Globus pallidus (tissue), 1 donor: ENCODE measurements around the gene RMND5B.
A peak's percentile ranks its signal among the peaks of the same experiment; 100 is the strongest.

ENCODE experiments used
- DNase-seq: peaks from one replicate; pipeline ENCODE4 v3.0.0-alpha.2; 2015; ENCODE audit warnings: low spot score

The RMND5B gene

DNA sequence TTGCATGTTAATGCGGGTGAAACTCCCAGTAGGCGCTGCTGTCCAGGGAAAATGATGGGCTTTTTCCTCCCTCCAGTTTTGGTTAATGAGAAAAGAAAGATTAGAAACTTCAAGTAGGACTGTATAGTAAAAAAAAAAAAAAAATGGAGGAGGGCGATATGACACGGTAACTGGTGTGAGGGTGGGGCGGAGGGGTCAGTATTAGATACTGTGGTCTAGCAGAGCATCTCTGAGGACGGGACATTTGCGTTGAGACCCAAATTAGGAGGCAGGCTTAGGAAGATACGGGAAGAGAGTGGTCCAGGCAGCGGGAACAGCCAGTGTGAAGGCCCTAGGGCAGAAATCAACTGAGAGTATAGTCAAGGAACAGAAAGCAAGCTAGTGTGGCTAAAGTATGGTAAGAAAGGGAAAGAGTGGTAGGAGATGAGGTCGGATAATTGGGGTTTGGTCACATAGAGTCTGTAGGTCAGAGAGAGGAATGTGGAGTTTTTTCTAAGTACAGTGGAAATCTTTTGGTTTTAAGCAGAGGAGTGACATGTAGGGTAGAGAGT lies 707 bp downstream of the RMND5B start:
- no peak for DNase-seq

DNA sequence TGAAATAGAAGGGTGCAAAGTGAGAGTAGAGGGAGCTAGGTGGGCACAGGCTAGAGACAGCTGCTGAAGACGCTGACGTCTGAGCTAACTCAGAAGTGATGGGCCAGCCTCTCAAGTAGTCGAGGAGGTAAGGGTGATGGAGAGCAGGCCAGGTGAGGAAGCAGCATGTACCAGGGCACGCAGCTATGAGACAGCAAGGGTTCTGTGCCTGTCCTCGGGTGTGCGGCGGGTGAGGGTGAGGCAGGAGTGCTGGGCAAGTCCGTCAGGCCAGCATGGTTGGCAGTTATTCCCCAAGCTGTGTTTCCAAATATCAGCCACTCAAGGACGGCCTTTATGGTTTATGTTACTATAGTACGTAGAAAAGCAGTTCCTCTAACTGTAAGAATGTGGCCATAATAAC lies 6.2 kb downstream of the RMND5B start:
- no peak for DNase-seq

- no peak for DNase-seq
Observed at GRCh38 chr5:178137991-178138390, 7.2 kb downstream of the RMND5B start.

DNA sequence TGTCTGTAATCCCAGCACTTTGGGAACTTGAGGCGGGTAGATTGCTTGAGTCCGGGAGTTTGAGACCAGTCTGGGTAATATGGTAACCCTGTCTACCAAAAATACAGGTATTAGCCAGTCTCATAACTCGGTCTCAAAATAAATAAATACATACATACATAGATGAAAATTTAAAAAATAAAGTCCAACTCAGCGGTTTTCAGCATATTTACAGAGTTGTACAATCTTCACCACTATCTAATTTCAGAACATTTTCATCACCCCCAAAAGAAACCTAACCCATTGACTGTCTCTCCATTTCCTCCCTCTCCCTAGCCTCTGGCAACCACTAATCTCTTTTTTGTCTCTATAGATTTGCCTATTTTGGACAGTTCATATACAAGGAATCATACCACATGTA lies 10.7 kb downstream of the RMND5B start:
- DNase-seq, result no peak

DNA sequence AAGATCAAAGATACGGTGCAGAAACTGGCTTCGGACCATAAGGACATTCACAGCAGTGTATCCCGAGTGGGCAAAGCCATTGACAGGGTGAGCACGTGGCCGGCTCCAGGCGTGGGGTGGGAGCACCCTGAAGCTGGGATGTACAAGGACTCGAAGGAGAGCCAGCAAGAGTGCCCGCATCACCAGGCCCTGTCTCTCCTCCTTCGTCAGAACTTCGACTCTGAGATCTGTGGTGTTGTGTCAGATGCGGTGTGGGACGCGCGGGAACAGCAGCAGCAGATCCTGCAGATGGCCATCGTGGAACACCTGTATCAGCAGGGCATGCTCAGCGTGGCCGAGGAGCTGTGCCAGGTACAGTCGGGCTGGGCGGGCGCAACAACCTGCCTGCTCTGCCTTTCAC lies 11.8 kb downstream of the RMND5B start:
- no peak for DNase-seq

DNA sequence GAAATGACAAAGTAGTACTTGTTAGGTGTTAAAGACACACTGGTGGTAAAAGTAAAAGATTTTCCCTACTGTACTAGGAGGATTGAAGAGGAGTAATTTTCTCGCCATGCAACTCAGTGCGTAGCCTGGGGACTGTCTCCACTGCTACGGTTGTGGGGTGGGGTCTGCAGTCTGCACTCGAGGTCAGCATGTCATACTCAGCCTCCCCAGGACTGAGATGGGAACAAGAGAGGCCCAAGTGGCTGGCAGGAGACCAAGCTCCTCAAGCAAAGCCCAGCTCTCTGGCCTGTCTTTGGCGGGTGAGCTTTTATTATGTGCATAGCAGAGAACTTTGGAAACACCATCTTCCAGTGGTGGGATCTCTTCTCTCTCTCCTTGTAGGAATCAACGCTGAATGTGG lies 12.4 kb downstream of the RMND5B start:
- no peak for DNase-seq

DNA sequence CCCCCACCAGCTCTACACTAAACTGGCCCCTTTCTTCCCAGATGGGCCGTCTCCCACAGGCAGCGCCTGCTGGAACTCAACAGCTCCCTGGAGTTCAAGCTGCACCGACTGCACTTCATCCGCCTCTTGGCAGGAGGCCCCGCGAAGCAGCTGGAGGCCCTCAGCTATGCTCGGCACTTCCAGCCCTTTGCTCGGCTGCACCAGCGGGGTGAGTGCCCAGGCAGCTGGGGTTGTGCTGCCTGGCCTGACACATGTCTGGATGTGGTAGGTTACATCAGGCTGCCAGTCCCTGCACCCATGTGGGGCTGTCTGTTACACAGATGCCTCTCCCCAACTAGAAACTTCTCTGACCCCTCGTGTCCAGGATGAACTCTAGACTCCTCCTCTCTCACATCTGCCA lies 13.1 kb downstream of the RMND5B start:
- DNase-seq, result no peak

DNA sequence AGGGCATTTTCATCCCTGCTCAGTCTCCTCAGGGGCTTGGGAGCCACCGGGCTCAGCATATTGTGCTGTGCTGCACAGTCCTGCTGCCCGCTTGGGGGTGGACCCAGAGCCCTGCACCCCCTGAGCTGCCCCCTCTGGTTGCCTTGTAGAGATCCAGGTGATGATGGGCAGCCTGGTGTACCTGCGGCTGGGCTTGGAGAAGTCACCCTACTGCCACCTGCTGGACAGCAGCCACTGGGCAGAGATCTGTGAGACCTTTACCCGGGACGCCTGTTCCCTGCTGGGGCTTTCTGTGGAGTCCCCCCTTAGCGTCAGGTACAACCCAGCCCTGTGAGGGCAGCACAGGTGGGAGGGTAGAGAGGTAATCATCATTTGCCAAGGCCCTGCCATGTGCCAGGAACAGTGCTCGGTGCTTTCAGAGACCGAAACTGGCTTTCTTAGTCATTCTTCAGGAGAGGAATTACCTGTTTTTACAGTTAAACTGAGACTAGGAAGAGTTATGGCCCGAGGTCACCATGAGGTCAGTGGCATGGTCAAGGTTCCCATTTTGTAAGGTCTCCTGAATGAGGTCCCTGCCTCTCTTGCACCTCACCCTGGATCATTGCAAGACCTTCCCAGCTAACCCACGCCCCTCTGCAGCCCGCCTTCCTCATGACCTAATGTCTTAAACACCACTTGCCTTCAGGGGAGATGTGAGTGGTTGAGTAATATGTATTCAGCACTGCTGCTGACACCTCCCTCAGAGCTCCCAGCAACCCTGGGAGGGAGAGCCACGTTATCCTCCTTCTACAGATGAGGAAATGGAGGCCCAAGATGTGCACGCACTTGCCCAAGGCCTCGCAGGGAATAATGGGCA lies 15.4 kb downstream of the RMND5B start:
- no peak for DNase-seq

- no peak for DNase-seq
Observed at GRCh38 chr5:178147406-178147805, 16.6 kb downstream of the RMND5B start.

- no peak for DNase-seq
Observed at GRCh38 chr5:178149199-178149932, 18.6 kb downstream of the RMND5B start.

DNA sequence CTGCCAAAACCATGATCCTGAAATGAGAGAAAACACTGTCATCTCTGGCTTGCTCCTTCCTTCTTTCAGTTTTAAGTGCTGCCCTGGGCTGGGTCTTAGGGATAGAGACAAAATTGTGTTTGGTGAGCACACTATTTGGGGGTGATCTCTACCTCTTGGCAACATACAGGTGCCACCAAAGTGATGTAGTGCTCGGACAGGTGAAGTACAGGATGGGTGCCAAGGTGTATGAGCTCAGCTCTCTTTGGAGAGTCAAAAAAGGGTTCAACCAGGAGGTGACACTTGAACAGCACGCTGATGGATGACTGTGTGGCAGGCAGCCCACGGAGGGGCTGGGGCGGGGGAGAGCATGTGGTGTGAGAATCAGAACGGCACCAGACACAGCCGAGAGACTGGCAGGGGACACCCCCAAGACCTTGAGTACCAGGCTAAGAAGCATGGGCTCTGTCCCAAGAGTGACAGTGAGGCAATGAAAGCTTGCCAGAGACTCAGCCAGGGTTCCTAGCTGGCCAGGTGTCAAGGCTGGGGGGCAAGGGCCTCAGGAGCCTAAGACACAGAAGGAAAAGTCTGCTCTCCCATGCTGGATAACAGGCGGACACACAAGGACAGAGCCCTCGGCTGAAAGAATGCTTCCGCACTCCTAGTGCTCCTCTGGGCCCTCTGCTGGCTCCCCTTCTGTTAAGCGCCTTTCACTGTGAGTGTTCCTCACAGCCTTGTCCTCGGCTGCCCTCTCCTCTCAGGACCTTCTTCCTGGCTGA lies 20.3 kb downstream of the RMND5B start:
- DNase-seq, result no peak

DNA sequence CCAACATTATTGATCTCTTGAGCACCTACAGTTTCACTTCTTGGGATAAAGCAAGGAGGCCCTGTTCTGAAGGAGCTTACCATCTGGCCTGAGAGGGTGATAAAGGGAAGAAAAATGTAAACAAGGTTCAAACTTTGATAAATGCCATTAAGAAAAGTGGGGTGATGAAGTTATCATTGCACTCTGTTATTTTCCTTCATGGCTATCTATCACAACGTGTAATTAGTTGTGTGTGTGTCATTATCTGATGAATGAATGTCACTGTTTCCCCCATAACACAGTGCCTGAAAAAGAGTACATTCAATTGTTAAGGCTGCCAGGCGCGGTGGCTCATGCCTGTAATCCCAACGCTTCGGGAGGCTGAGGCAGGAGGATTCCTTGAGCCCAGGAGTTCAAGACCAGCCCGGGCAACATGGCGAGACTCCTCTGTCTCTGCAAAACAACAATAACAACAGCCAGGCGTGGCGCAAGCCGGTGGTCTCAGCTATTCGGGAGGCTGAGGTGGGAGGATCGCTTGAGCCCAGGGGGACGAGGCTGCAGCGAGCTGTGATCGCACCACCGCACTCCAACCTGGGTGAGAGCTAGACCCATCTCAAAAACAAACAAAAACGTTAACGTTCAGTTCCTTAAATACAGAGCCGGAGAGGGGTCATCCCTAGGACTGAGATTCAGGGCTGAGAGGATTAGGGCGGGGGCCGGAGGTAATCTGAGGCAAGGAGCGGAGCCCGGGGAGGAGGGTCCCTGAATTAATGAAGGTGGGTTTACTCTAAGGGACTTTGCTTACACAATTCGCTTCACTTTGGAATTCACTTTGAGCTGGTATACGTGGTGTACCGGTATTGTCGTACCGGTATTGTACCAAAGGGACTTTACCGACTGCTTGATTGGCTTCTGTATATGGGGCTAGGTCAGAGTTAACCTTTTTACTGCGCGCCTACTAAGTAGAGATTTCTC lies 22.0 kb downstream of the RMND5B start:
- no peak for DNase-seq

GRCh38 chr5:178153530-178154340 lies 22.9 kb downstream of the RMND5B start, which contains the start of gene NHP2:
NHP2 (minus strand) TSS chr5:178153885; CDS start chr5:178153817, 68 bp downstream.
- peak; percentile 99 for DNase-seq

DNA sequence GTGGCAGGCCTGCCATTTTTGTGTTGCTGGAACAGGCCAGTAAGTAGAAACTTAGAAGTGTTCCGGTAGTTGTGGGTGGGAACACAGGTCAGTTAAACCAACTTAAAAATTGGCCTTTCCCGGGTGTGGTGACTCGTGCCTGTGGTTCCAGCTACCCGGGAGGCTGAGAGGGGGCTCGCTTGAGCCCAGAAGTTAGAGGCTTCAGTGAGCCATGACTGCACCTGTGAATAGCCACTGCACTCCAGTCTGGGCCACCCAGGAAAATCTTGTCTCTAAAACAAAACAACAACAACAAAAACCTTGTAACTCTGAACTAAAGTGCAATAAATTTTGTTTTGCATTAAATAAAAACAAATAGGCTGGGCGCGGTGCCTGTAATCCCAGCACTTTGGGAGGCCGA lies 24.3 kb downstream of the RMND5B start:
- no peak for DNase-seq

- no peak for DNase-seq
Observed at GRCh38 chr5:178160176-178160575, 29.4 kb downstream of the RMND5B start.

- DNase-seq, result no peak
Observed at GRCh38 chr5:178162481-178162880, 31.7 kb downstream of the RMND5B start.

GRCh38 chr5:178163772-178164735 lies 33.2 kb downstream of the RMND5B start:
- peak; percentile 63 for DNase-seq

- DNase-seq, result no peak
Observed at GRCh38 chr5:178165581-178165980, 34.8 kb downstream of the RMND5B start.

DNA sequence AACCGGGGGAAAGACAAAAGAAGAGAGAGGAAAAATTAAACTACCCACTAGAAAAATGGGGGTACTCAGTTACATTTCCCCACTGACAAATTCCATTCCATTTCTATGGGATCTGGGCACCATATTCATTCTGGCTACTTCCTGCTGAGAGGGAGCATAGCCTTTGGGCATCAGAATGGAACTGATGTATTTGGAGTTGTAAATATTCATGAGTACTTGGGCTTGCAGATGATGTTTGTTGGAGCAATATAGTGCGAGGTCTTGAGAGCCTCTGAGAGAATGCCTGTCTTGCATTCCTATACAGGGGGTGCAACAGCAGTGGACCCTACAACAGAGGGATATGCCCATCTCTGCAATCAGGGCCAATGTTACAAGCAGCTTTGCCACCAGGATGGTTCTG lies 39.6 kb downstream of the RMND5B start:
- no peak for DNase-seq
